NCI-H226 (cell line): Measurements from ENCODE around the gene HSPA6.
"Not testable (repeated sequence)": the region's sequence is repeated elsewhere in the genome, so short reads cannot be mapped to it uniquely, and the experiment has no call there.

Source experiments
- DNase-seq: peaks from one replicate; pipeline ENCODE4 v3.0.0-alpha.2; 2015

The HSPA6 gene

GRCh38 chr1:161523817-161524741 lies at the start of gene HSPA6:
TSS of gene HSPA6 (plus strand) at chr1:161524540. CDS start at chr1:161524659, 119 bp downstream.
- DNase-seq, result peak; percentile 58

- not testable (repeated sequence) for DNase-seq
Measured at GRCh38 chr1:161477711-161478110, 46.6 kb upstream of the HSPA6 start.

- no peak for DNase-seq
Measured at GRCh38 chr1:161478985-161479384, 45.4 kb upstream of the HSPA6 start.

GRCh38 chr1:161480381-161481035 lies 43.8 kb upstream of the HSPA6 start:
- no peak for DNase-seq

GRCh38 chr1:161481624-161482392 lies 42.5 kb upstream of the HSPA6 start:
- no peak for DNase-seq

GRCh38 chr1:161482610-161483009 lies 41.7 kb upstream of the HSPA6 start:
- no peak for DNase-seq

- DNase-seq, result no peak
Measured at GRCh38 chr1:161483361-161483760, 41.0 kb upstream of the HSPA6 start.

GRCh38 chr1:161484613-161485012 lies 39.7 kb upstream of the HSPA6 start:
- DNase-seq, result no peak

GRCh38 chr1:161486806-161487741 lies 37.3 kb upstream of the HSPA6 start:
- DNase-seq, result peak; percentile 29

- DNase-seq, result no peak
Measured at GRCh38 chr1:161491472-161491871, 32.9 kb upstream of the HSPA6 start.

- no peak for DNase-seq
Measured at GRCh38 chr1:161492827-161493226, 31.5 kb upstream of the HSPA6 start.

- peak; percentile 53 for DNase-seq
Measured at GRCh38 chr1:161494091-161494735, 30.1 kb upstream of the HSPA6 start.

GRCh38 chr1:161495490-161495889 lies 28.9 kb upstream of the HSPA6 start:
- no peak for DNase-seq

- no peak for DNase-seq
Measured at GRCh38 chr1:161497961-161498360, 26.4 kb upstream of the HSPA6 start.

- DNase-seq, result no peak
Measured at GRCh38 chr1:161498646-161499045, 25.7 kb upstream of the HSPA6 start.

GRCh38 chr1:161499099-161500039 lies 25.0 kb upstream of the HSPA6 start:
- DNase-seq, result no peak

GRCh38 chr1:161501234-161501633 lies 23.1 kb upstream of the HSPA6 start:
- DNase-seq, result no peak

- DNase-seq, result no peak
Measured at GRCh38 chr1:161502181-161502580, 22.2 kb upstream of the HSPA6 start.

GRCh38 chr1:161502641-161503393 lies 21.5 kb upstream of the HSPA6 start:
- peak; percentile 26 for DNase-seq

GRCh38 chr1:161503394-161503748 lies 21.0 kb upstream of the HSPA6 start:
- no peak for DNase-seq
